WTC11 (cell line): ENCODE data around the gene ARHGAP26. TPM values are rescaled to one million over a fixed set of nuclear protein-coding genes. Genes with fewer than 3 reads are reported as not detected.

ENCODE experiments used
- ATAC-seq: fragments of 200-7000 bp; cut with Tn5 transposase; 2 replicates; pipeline ENCODE4 v1.10.0; 2021; ENCODE audit warnings: mild to moderate bottlenecking, moderate library complexity
- CTCF ChIA-PET: fragments of 300-600 bp; sonication (Branson Sonifier 250); formaldehyde crosslinking; loops from one replicate; lab custom pipeline; 2021; ENCODE audit warnings: antibody characterized with exemption; lab: Charles Lee
- POLR2A ChIA-PET: fragments of 350-600 bp; sonication (Branson Sonifier 250); formaldehyde crosslinking; loops from one replicate; lab custom pipeline; 2021; ENCODE audit warnings: antibody characterized with exemption; lab: Charles Lee
- DNase-seq: peaks from one replicate; pipeline ENCODE4 v3.0.0; 2021; ENCODE audit warnings: low spot score
- H3K27ac Mint-ChIP-seq: 2 replicates; pipeline ENCODE4 v1.8.0; 2021; ENCODE audit warnings: mixed read lengths
- H3K27me3 Mint-ChIP-seq: 2 replicates; pipeline ENCODE4 v1.8.0; 2021; ENCODE audit warnings: low read depth, mild to moderate bottlenecking, moderate library complexity, mixed read lengths
- H3K36me3 Mint-ChIP-seq: 2 replicates; pipeline ENCODE4 v1.8.0; 2021; ENCODE audit warnings: mixed read lengths
- H3K4me1 Mint-ChIP-seq: 2 replicates; pipeline ENCODE4 v1.8.0; 2022; ENCODE audit warnings: mixed read lengths
- H3K4me3 Mint-ChIP-seq: 2 replicates; pipeline ENCODE4 v1.8.0; 2021; ENCODE audit warnings: mild to moderate bottlenecking, moderate library complexity, mixed read lengths
- H3K9me3 Mint-ChIP-seq: 2 replicates; pipeline ENCODE4 v1.8.0; 2021; ENCODE audit warnings: mixed read lengths
- ATF1 ChIP-seq: sonication (generic); formaldehyde crosslinking; IDR thresholded peaks from 2 replicates; pipeline ENCODE4 v1.8.1; 2023; ENCODE audit warnings: mild to moderate bottlenecking, moderate library complexity, missing genetic modification reagents
- CBFB ChIP-seq: sonication (generic); formaldehyde crosslinking; IDR thresholded peaks from 2 replicates; pipeline ENCODE4 v1.8.1; 2022; ENCODE audit warnings: mild to moderate bottlenecking, low read depth, missing genetic modification reagents
- FOXJ3 ChIP-seq: sonication (generic); formaldehyde crosslinking; IDR thresholded peaks from 2 replicates; pipeline ENCODE4 v1.9.0; 2021; ENCODE audit warnings: missing genetic modification reagents, mild to moderate bottlenecking, borderline replicate concordance
- FOXK1 ChIP-seq: sonication (generic); formaldehyde crosslinking; IDR thresholded peaks from 2 replicates; pipeline ENCODE4 v1.8.0; 2022; ENCODE audit warnings: mild to moderate bottlenecking, moderate library complexity, missing genetic modification reagents
- FOXP4 ChIP-seq: sonication (generic); formaldehyde crosslinking; IDR thresholded peaks from 2 replicates; pipeline ENCODE4 v1.8.0; 2022; ENCODE audit warnings: mild to moderate bottlenecking, missing genetic modification reagents
- NR1H2 ChIP-seq: sonication (generic); formaldehyde crosslinking; IDR thresholded peaks from 2 replicates; pipeline ENCODE4 v1.9.0; 2021; ENCODE audit warnings: mild to moderate bottlenecking, moderate library complexity, missing genetic modification reagents
- PRDM15 ChIP-seq: sonication (generic); formaldehyde crosslinking; IDR thresholded peaks from 2 replicates; pipeline ENCODE4 v1.8.0; 2022; ENCODE audit warnings: missing genetic modification reagents
- RORB ChIP-seq: fragments of 250-450 bp; sonication (Bioruptor Pico); IDR thresholded peaks from 2 replicates; pipeline ENCODE4 v1.9.0; 2021; ENCODE audit warnings: mild to moderate bottlenecking
- STAT6 ChIP-seq: sonication (generic); formaldehyde crosslinking; conservative IDR thresholded peaks from 2 replicates; pipeline ENCODE4 v1.8.1; 2023; ENCODE audit warnings: mild to moderate bottlenecking, low read depth, missing genetic modification reagents, moderate library complexity
- ZNF121 ChIP-seq: sonication (generic); formaldehyde crosslinking; IDR thresholded peaks from 2 replicates; pipeline ENCODE4 v1.8.0; 2023; ENCODE audit warnings: missing genetic modification reagents
- ZNF317 ChIP-seq: sonication (generic); formaldehyde crosslinking; IDR thresholded peaks from 2 replicates; pipeline ENCODE4 v1.8.1; 2023; ENCODE audit warnings: low read depth, mild to moderate bottlenecking, moderate library complexity, missing genetic modification reagents, borderline replicate concordance
- ZNF425 ChIP-seq: fragments of 250-450 bp; sonication (Bioruptor Pico); conservative IDR thresholded peaks from 2 replicates; pipeline ENCODE4 v1.9.0; 2021; ENCODE audit warnings: mild to moderate bottlenecking
- ZNF512 ChIP-seq: sonication (generic); formaldehyde crosslinking; IDR thresholded peaks from 2 replicates; pipeline ENCODE4 v1.8.1; 2022; ENCODE audit warnings: missing genetic modification reagents, borderline replicate concordance
- total RNA-seq: library from RNA; stranded (reverse); gene quantifications from 3 replicates; pipeline ENCODE4 v1.2.3, GENCODE V29; 2021

Gene ARHGAP26
- total RNA-seq, 1 experiment from 2014 or later: 22.3 TPM

- CTCF ChIA-PET: interaction anchor here (0.6 to 2.8 kb wide), 4 partner anchors 9 to 1100 kb away, joined by 3 to 7 read pairs (median 4); no protein-coding TSS in a partner anchor
- TF ChIP-seq STAT6 (CRISPR knock-in tag) (no peak), ZNF425 (CRISPR knock-in tag) (no peak), ATF1 (CRISPR knock-in tag) (no peak), ZNF512 (no peak), ZNF121 (no peak), RORB (CRISPR knock-in tag) (no peak), CBFB (CRISPR knock-in tag) (no peak), NR1H2 (CRISPR knock-in tag) (no peak), FOXJ3 (CRISPR knock-in tag) (no peak), ZNF317 (CRISPR knock-in tag) (no peak), FOXP4 (CRISPR knock-in tag) (no peak)
- Mint-ChIP-seq H3K9me3 (no peaks in the 10 kb centered on the region), H3K4me1 (peaks cover 52% of the 10 kb centered on the region), H3K36me3 (no peaks in the 10 kb centered on the region), H3K27ac (no peak overlapping the region), H3K27me3 (no peaks in the 10 kb centered on the region), H3K4me3 (no peak overlapping the region)
- POLR2A ChIA-PET: interaction anchor here (0.6 kb wide), 1 partner anchor 10 kb away, joined by 3 read pairs; no protein-coding TSS in a partner anchor
- DNase-seq: no peak
- ATAC-seq: no peak
Measured at GRCh38 chr5:142853682-142854081, 83.5 kb downstream of the ARHGAP26 start.

GRCh38 chr5:142856269-142856782 is 86.1 kb downstream of the ARHGAP26 start:
- H3K4me3 Mint-ChIP-seq: no peak overlapping the region
- CTCF ChIA-PET: no interaction called here

More at GRCh38 chr5:142856269-142856782, 86.1 kb downstream of the ARHGAP26 start:
- DNase-seq: no peak
- Mint-ChIP-seq H3K27me3 (no peaks in the 10 kb centered on the region), H3K27ac (no peak overlapping the region), H3K36me3 (no peaks in the 10 kb centered on the region), H3K9me3 (no peaks in the 10 kb centered on the region), H3K4me1 (peaks cover 48% of the 10 kb centered on the region)
- POLR2A ChIA-PET: no interaction called here
- no peak for TF ChIP-seq PRDM15 (CRISPR knock-in tag)
- TF ChIP-seq FOXJ3 (CRISPR knock-in tag): no peak
- no peak for TF ChIP-seq FOXK1
- ATAC-seq: no peak
